NCI-H524 (cell line): Measurements from ENCODE around the gene MRPS10.

Experiments
- DNase-seq, 2 experiments: peaks; one replicate each; lab custom pipeline; 2025; lab: John Stamatoyannopoulos, UW

Gene MRPS10

DNA sequence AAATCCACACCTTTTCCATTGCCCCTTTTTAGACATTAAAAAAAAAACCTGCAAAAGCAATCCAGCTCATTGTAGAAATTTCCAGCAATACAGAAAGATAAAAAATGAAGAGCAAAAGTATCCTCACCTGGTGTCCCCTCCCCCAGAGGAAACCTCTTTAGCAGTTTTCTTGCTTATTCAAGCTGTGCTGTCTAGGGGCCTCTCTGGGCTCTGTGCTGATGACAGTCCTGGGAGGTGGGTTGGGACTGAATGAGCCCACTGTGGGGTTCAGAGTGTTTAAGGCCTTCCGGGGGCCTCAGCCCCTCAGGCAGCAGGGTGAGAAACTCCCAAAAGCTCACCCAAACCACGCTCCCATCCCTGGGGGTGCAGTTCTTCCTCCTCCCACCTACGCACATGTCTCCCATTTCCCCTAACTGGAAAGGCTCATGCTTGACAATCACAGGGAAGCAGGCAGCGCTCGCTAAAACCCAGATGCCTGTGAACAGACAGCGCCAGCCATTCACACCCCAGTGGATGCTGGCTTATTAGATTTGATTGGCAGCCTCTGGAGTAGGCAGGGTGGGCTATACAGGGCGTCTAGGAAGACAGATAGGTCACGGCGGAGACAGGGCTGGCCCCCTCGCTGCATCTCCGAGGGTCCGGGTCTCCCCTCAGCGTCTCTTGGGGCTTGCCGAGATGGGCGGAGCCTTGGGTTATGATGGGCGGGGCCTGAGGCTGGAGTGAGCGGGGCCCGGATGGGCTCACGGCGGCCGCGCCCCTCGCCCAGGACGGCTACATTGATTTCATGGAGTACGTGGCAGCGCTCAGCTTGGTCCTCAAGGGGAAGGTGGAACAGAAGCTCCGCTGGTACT is 39.9 kb downstream of the MRPS10 start:
- DNase-seq: no peak

DNA sequence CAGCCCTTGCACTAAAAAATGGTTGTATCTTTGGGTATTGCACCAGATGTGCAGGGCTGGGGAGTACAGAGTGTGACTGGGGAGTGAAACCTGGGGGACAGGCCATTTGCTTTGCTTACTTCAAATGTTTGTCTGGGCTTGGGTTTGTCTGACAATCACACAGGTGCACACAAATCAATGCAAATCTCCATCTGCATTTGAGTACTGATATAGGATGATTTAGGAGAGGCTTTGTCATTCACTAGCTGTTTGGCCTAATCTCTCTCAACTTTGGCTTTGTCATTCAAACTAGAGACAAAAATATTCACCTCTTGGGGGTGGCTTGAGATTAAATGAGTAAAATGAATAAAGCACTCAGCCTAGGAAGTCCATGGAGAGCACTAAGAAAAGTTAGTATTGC is 40.7 kb downstream of the MRPS10 start:
- no peak for DNase-seq

DNA sequence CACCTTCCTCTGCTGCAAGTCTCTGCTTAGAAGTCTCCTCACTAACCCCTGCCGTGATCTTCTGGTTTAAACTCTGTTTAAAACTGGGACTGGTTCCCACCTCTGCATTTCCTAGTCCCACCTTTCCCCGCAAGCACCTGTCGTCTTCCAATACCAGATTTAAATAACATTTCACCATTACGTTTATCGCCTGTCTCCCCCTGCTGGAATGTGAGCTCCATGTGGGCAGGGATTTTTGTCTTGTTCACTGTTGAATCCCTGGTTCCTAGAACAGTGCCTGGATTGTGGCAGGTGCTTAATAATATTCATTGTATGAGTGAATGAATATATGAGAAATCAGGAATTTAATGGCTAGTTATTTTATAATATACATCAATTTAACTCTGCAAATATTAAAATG is 41.8 kb downstream of the MRPS10 start:
- DNase-seq: peak in 1 of 2 experiments; percentile 7

DNA sequence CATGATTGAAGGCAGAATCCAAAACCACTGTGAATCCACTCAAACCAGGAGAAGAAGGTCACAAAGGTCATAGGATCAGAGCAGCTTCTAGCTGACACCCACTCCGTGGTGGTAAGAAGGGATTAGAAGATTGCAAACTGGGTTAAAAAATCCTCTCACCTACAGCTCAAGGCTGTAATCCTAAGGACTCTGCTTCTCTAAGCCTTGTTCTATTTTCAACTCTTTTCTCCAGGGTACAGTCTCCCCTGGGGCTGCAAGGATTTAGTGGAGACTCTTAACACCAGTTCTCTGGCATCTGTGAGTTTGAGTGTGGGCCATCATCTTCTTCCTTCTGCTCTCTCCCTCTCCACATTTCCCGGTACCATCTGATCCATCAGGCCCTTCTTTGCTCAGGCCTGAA is 44.6 kb downstream of the MRPS10 start, which contains the start of gene GUCA1A:
TSS of gene GUCA1A (plus strand) at position 264 of the 400 bp plus-strand sequence. CDS start 250 bp downstream, outside the sequence.
- DNase-seq: peak in 1 of 2 experiments; percentile 56

DNA sequence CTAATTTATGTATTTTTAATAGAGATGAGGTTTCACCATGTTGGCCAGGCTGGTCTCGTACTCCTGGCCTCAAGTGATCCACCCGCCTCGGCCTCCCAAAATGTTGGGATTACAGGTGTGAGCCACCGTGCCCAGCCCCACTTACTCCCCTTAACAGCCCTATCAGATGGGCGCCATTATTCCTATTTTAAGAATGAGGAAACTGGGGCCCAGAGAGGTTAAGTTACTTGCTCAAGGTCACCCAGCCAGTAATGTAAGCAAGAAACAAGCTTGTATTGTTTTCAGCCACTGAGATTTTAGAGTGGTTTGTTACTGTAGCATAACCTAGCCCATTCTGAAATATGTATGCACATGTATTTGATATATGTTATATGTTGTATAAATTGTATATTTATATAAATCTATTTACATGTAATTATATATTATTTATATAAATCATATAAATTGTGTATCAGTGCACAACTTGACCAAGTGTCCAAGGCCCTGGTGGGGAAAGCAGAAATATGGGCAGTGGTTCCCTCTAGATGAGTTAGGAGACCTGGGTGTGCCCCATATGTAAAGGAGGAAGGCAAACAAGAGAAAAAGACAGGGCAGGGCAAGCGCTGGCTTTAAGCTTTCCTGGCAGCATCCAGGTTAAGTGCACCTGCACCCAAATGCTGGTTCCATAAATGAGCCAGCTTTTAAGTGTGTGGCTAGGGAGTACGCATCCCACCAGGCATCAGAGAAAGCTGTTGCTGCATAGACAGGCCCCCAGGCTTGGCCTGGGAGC is 45.7 kb downstream of the MRPS10 start:
- no peak for DNase-seq

DNA sequence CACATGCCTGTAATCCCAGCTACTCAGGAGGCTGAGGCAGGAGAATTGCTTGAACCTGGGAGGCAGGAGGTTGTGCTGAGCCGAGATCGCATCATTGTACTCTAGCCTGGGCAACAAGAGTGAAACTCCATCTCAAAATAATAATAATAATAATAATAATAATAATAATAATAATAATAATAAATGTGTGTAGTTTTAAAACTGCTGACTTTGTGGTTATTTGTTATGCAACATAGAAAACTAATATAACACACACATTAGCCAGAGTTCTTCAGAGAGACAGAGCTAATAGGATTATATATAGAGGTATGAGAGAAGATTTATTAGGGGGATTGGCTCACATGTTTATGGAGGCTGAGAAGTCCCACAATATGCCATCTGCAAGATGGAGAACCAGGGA is 47.9 kb downstream of the MRPS10 start:
- DNase-seq: peak in 1 of 2 experiments; percentile 14

DNA sequence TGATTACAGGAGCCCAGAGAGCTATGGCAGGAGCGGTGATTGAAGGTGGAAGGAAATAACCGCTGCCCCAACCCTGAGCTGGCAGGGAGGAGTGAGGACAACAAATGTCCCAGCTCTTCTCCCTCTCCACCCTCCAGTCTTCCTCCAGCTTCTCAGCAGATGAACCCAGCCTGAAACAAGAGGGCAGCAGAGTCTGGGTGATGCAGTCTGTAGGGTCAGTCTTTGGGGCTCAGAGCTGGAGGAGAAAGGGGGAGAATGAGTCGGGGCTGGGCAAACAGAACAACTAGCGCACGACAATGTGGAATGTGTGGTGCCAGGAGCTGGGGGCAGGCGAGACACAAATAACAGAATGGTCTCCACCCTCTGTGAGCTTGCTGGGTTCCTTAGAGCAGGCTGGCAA is 49.0 kb downstream of the MRPS10 start:
- no peak for DNase-seq

DNA sequence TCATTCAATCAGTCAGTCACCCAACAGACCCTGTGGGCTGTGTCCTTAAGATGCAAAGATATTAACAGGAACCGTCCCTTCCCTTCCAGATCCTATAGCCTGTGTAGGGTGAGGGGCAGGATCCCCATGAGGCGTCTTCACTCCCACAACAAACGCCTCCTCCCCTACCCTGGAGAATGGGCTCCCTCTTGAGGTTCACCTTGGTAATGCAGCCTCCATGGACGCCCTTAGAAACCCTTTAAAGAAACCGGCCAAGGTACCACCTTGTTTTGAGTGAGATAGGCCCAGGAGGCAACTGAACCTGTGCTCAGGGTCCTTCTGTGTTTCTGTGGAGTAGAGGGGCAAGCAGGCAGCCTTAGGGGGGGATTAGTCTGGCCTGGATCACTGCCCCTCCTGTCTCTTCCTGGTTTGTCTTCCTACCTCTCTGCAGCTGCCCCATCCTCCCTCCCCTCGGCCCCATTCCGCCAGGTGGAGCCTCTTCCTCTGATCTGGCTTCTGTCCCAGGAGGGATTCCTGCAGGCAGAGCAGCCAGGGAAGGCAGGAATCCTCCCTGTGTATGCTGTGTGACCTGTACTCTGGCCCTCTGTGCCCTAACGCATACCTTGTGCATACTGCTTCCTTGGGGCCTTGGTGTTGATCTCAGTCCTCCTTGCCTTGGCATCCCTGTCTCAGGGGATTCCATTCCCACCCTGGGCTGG is 51.1 kb downstream of the MRPS10 start:
- DNase-seq: peak; percentile 73 to 82

DNA sequence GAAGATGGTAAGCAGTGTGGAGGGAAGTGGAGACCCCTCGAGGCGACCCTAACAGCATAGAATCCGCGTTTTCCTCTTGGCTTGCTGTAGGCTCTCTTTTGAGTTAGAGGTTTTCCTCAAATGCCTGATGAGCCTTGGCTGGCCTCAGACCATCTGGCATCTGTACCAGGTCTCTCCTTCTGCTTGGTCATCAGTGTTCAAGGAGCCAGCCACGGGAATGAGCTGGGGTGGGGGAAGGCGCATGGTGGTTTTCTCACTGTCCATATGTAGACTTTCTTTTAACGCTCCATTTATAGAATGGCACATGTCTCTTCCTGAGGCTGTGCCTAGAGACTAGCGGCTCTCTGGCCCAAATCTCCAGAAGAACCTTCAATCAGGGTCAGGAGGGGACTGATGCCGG is 52.6 kb downstream of the MRPS10 start:
- peak in 1 of 2 experiments; percentile 12 for DNase-seq

DNA sequence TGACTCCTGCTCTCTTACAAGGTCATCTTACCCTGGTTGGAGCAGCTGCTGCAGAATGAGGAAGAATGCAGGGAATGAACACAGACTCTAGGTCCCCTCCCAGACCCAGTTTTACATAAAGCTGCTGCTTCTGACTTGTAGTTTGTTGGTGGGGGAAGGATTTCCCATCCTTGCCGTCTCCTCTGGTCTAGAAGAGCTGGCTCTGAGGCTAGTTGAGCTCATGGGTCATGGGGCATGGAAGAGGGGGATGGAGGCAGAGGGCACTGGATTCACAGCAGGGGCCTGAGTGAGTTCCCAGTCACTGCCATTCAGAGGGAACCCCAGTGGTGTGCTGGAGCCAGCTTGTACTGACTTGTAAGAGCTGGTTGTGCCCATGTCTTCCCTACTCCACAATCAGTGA is 53.7 kb downstream of the MRPS10 start:
- no peak for DNase-seq

DNA sequence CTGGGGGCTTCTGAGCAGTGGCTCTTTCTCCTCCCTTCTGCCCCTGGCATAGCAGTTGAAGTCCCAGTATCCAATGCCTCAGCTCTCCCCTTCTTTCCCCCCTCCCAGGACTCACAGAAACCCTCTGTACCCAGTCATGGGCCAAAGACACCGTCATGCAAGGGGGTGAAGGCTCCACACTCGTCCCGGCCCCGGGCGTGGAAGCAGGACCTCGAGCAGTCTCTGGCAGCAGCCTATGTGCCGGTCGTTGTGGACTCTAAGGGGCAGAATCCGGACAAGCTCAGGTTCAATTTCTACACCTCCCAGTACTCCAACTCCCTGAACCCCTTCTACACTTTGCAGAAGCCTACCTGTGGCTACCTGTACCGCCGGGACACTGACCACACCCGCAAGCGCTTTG is 54.8 kb downstream of the MRPS10 start:
- no peak for DNase-seq

DNA sequence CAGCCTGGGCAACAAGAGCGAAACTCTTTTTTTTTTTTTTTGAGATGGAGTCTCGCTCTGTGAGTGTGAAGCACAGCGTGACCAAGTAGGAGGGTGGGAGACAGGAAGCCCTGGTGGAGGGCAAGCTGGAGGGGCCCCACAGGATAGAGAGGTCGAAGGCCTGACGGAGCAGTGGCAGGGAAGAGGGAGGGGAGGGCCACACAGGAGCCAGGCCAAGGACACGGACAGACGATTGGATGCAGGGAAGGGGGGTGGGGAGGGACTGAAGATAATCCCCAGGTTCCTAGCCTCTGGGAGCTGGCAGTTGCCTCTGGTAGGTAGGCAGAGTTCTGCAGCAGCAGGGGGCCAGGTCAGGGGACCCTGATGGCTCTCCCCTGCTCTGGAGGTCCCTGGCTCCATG is 55.3 kb downstream of the MRPS10 start:
- no peak for DNase-seq

DNA sequence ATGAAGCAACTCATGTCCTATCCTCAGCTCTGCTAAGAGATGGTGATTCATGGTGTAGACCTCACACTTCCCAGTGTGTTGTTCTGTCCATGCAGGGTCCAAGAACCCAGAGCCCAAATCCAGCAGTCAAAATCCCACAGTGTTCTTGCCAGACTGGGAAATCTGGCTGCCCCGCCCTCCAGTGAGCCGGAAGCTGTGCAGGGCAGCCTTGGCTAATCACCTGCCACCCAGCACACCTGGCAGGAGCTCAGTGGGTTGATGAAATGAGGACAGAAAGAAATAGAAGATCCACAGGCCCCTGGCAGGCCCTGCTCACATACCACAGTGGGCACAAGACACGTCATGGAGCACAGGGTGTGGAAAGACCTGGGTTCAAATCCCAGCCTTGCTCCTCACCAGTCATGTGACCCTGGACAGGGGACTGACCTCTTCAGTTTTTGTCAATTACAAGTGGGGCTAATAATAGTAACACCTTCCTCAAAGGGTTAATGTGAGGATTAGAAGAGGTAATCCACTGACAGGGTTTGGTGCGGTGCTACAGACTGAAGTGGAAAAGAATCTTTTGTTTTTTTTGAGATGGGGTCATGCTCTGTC is 58.1 kb downstream of the MRPS10 start:
- no peak for DNase-seq

DNA sequence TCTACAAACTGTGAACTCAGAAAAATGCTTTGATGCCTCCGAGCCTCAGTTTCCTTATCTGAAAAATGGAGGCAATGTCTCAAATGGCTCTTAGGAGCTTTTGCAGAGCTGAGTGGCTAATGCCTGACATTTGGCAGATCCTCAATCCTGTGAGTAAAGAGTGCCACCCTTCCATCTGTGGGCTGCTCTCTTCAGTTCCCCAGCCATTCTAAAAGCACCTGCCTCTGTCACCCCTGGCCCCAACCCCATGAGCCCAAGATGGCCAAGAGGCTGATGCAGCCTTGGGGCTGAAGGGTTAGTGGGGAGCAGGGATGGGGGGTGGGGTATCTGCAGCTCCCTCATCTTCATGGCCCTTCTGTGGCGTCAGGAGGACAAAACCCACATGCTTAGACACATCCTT is 59.0 kb downstream of the MRPS10 start:
- DNase-seq: peak in 1 of 2 experiments; percentile 38

DNA sequence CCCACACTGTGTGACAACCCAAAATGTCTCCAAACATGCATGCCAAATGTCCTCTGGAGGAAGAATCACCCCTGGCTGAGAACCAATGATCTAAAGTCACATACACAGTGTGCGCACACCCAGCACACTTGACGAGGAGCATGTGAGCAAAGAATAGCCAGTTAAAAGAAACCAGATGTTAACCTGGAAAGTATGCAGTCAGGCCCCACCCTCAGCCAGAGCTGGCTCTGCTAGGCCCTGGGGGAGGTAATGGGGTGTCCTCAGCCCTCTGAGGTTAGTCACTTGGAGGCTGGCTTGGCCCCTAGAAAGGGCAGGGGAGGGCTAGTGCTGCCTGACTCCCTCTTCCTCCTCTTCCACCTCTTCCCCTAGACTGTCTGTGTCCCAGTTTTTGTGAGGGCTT is 59.6 kb downstream of the MRPS10 start:
- no peak for DNase-seq
